Stimulated activated CD4-positive, alpha-beta T cell treated with anti-CD3 and anti-CD28 coated beads, Interleukin-15, amount 100 ng/mL, for 24 hours (primary cell): Measurements from ENCODE around the gene PHKA2.
"Not testable (repeated sequence)": the region's sequence is repeated elsewhere in the genome, so short reads cannot be mapped to it uniquely, and the experiment has no call there.

ENCODE experiments used
- DNase-seq: peaks from one replicate; pipeline ENCODE4 v3.0.0-alpha.2; 2020

The PHKA2 gene

GRCh38 chrX:18983666-18984380, at the start of gene PHKA2:
Gene PHKA2 (minus strand): TSS chrX:18984114. CDS start chrX:18983932, 182 bp downstream.
- peak; percentile 66 for DNase-seq

- DNase-seq = no peak
Observed at GRCh38 chrX:19030805-19031204, 46.9 kb upstream of the PHKA2 start.

GRCh38 chrX:19028560-19028959, 44.6 kb upstream of the PHKA2 start:
- no peak for DNase-seq

GRCh38 chrX:19024366-19024765, 40.5 kb upstream of the PHKA2 start:
- no peak for DNase-seq

GRCh38 chrX:19019996-19020395, 36.1 kb upstream of the PHKA2 start:
- DNase-seq = no peak

GRCh38 chrX:19017271-19017670, 33.4 kb upstream of the PHKA2 start:
- DNase-seq = no peak

GRCh38 chrX:19016614-19017013, 32.7 kb upstream of the PHKA2 start:
- DNase-seq = not testable (repeated sequence)

- no peak for DNase-seq
Observed at GRCh38 chrX:19007868-19008267, 24.0 kb upstream of the PHKA2 start.

- no peak for DNase-seq
Observed at GRCh38 chrX:19007011-19007410, 23.1 kb upstream of the PHKA2 start.

GRCh38 chrX:19005909-19006308, 22.0 kb upstream of the PHKA2 start:
- DNase-seq = no peak

- no peak for DNase-seq
Observed at GRCh38 chrX:19003756-19004155, 19.8 kb upstream of the PHKA2 start.

GRCh38 chrX:18998653-18999052, 14.7 kb upstream of the PHKA2 start:
- no peak for DNase-seq

GRCh38 chrX:18997916-18998315, 14.0 kb upstream of the PHKA2 start:
- DNase-seq = no peak

- DNase-seq = no peak
Observed at GRCh38 chrX:18996536-18996935, 12.6 kb upstream of the PHKA2 start.

- no peak for DNase-seq
Observed at GRCh38 chrX:18995221-18995620, 11.3 kb upstream of the PHKA2 start.

GRCh38 chrX:18994713-18995112, 10.8 kb upstream of the PHKA2 start:
- DNase-seq = no peak

GRCh38 chrX:18992829-18993228, 8.9 kb upstream of the PHKA2 start:
- DNase-seq = no peak

GRCh38 chrX:18985186-18985435, 1.2 kb upstream of the PHKA2 start:
- no peak for DNase-seq

- DNase-seq = peak; percentile 86
Observed at GRCh38 chrX:18984381-18985185, 669 bp upstream of the PHKA2 start.

- no peak for DNase-seq
Observed at GRCh38 chrX:18981124-18981807, 2.6 kb downstream of the PHKA2 start.

- not testable (repeated sequence) for DNase-seq
Observed at GRCh38 chrX:18980262-18980661, 3.7 kb downstream of the PHKA2 start.

- no peak for DNase-seq
Observed at GRCh38 chrX:18974993-18975392, 8.9 kb downstream of the PHKA2 start.

- no peak for DNase-seq
Observed at GRCh38 chrX:18973527-18974192, 10.3 kb downstream of the PHKA2 start.

GRCh38 chrX:18971506-18971905, 12.4 kb downstream of the PHKA2 start:
- DNase-seq = no peak
